Activated naive CD4-positive, alpha-beta T cell treated with anti-CD3 and anti-CD28 coated beads, Interleukin-2, amount 50 U/mL, for 72 hours (primary cell): ENCODE measurements around the gene RNF5. TPM values are rescaled to one million over a fixed set of nuclear protein-coding genes. Genes with fewer than 3 reads are reported as not detected.

Experiments
- total RNA-seq, 2 donors: library from RNA; stranded (reverse); gene quantifications; one replicate each; pipeline ENCODE4 v1.2.3, GENCODE V29; 2022

RNF5 gene
- total RNA-seq, 2 donors from 2014 or later = 62.6 to 86.2 TPM

Other genes with a start within 250 kb of the RNF5 start
- gene CFB, start 232.3 kb upstream of the RNF5 start, total RNA-seq = 1 to 10 TPM; 1.9 to 3.6 TPM
- 10 to 100 TPM; 69.7 to 70.9 TPM for gene NELFE, start 219.4 kb upstream of the RNF5 start, total RNA-seq
- 100 to 1,000 TPM in 1 of 2 donors, 10 to 100 TPM in 1; 91.8 to 115 TPM for gene SKIC2, start 219.2 kb upstream of the RNF5 start, total RNA-seq
- 10 to 100 TPM; 16.2 to 18.5 TPM for gene DXO, start 206.3 kb upstream of the RNF5 start, total RNA-seq
- gene C4A, start 196.3 kb upstream of the RNF5 start, total RNA-seq = 1 to 10 TPM; 4.1 to 8.1 TPM
- gene C4B, start 163.6 kb upstream of the RNF5 start, total RNA-seq = 1 to 10 TPM; 3.9 to 5.2 TPM
- under 1 TPM; 0.32 to 0.49 TPM for gene CYP21A2, start 140.0 kb upstream of the RNF5 start, total RNA-seq
- 10 to 100 TPM; 10.1 to 30.4 TPM for gene TNXB, start 69.1 kb upstream of the RNF5 start, total RNA-seq
- gene ATF6B, start 50.2 kb upstream of the RNF5 start, total RNA-seq = 100 to 1,000 TPM in 1 of 2 donors, 10 to 100 TPM in 1; 87.5 to 101 TPM
- gene FKBPL, start 48.1 kb upstream of the RNF5 start, total RNA-seq = 10 to 100 TPM in 1 of 2 donors, 1 to 10 TPM in 1; 9.3 to 15.8 TPM
- under 1 TPM; 0.77 to 0.84 TPM for gene PRRT1, start 26.5 kb upstream of the RNF5 start, total RNA-seq
- gene PPT2, start 24.3 kb upstream of the RNF5 start, total RNA-seq = 10 to 100 TPM; 13.6 to 18.7 TPM
- gene EGFL8, start 13.8 kb upstream of the RNF5 start, total RNA-seq = 10 to 100 TPM; 13.4 to 14.5 TPM
- 10 to 100 TPM; 33.2 to 35.0 TPM for gene AGPAT1, start 2.3 kb upstream of the RNF5 start, total RNA-seq
- 10 to 100 TPM; 21.6 to 26.3 TPM for gene AGER, start 5.8 kb downstream of the RNF5 start, total RNA-seq
- 10 to 100 TPM; 65.4 to 88.7 TPM for gene PBX2, start 11.8 kb downstream of the RNF5 start, total RNA-seq
- gene GPSM3, start 14.2 kb downstream of the RNF5 start, total RNA-seq = 100 to 1,000 TPM in 1 of 2 donors, 10 to 100 TPM in 1; 84.9 to 151 TPM
- gene NOTCH4, start 45.7 kb downstream of the RNF5 start, total RNA-seq = under 1 TPM; 0.64 to 0.70 TPM
- gene TSBP1, start 193.5 kb downstream of the RNF5 start, total RNA-seq = not detected
- gene BTNL2, start 228.8 kb downstream of the RNF5 start, total RNA-seq = not detected